HepG2 (cell line): ENCODE results near the gene DPH1. TPM values are rescaled to one million over a fixed set of nuclear protein-coding genes. Genes with fewer than 3 reads are reported as not detected.

ENCODE experiments used
- ATAC-seq: fragments of 200-7000 bp; cut with Tn5 transposase; 3 replicates; pipeline ENCODE4 v1.9.1; 2020; ENCODE audit warnings: mild to moderate bottlenecking, moderate library complexity
- BruUV-seq: library from RNA; stranded (reverse); fragments of 400-500 nt; replicated peaks from 2 replicates; lab custom pipeline; 2021; lab: Mats Ljungman, UMichigan
- CTCF ChIA-PET: fragments of 300-600 bp; formaldehyde crosslinking; extraction: SDS; loops from one replicate; lab custom pipeline; 2021; ENCODE audit warnings: low total read pairs, inconsistent platforms, low intra/inter-chr PET ratio; lab: Yijun Ruan, JAX
- POLR2A ChIA-PET: fragments of 350-600 bp; sonication (Branson Sonifier 250); formaldehyde crosslinking; loops from one replicate; lab custom pipeline; 2020; ENCODE audit warnings: antibody characterized with exemption, inconsistent platforms; lab: Yijun Ruan, JAX
- DNase-seq: peaks from one replicate; pipeline ENCODE4 v3.0.0-alpha.2; 2015; ENCODE audit warnings: low spot score
- FAIRE-seq: peaks from 3 replicates; lab custom pipeline; 2011; peaks lifted over from hg19 to GRCh38; lab: Jason Lieb, UNC
- H2AFZ ChIP-seq: one replicate; pipeline ENCODE4 v1.6.1; 2011; ENCODE audit warnings: low read length, inconsistent platforms
- H3K27ac ChIP-seq: fragments of 300-600 bp; 3 replicates; pipeline ENCODE4 v1.8.0; 2011; ENCODE audit warnings: mixed run types, mild to moderate bottlenecking, mixed read lengths, low read length, inconsistent platforms; ENCODE audit not compliant: insufficient read depth; ENCODE audit errors: extremely low read length
- H3K27me3 ChIP-seq, 2 experiments: fragments of 200-600 bp in 1 of 2; 2 replicates in 1 of 2; 3 replicates in 1 of 2; pipeline versions ENCODE4 v1.6.0 to v1.8.0; 2011; ENCODE audit warnings: low read length in 2 of 2, mild to moderate bottlenecking in 2 of 2, moderate library complexity in 2 of 2, inconsistent platforms in 1 of 2; ENCODE audit not compliant: insufficient read depth in 2 of 2, control insufficient read depth in 1 of 2
- H3K36me3 ChIP-seq, 2 experiments: fragments of 200-600 bp in 1 of 2; replicated peaks in 1 of 2; 2 replicates in 1 of 2; 3 replicates in 1 of 2; pipeline versions ENCODE4 v1.5.1 to v1.8.0; 2011; ENCODE audit warnings: low read length in 2 of 2, inconsistent platforms in 1 of 2; ENCODE audit not compliant: insufficient read depth in 2 of 2, control insufficient read depth in 1 of 2
- H3K4me1 ChIP-seq: 2 replicates; pipeline ENCODE4 v1.5.1; 2012; ENCODE audit warnings: low read length, inconsistent platforms; ENCODE audit not compliant: insufficient read depth
- H3K4me2 ChIP-seq: 2 replicates; pipeline ENCODE4 v1.6.0; 2011; ENCODE audit warnings: low read depth, low read length, inconsistent platforms
- H3K4me3 ChIP-seq, 3 experiments: fragments of 200-600 bp in 1 of 3; sonication (generic), shearing (Covaris generic) in 1 of 3; replicated peaks in 1 of 3; 2 replicates each; pipeline ENCODE4 v1.5.1; 2011 to 2016; ENCODE audit warnings: low read length in 3 of 3, inconsistent platforms in 2 of 3, low read depth in 2 of 3, mild to moderate bottlenecking in 2 of 3, control low read depth in 1 of 3, mixed read lengths in 1 of 3; ENCODE audit not compliant: insufficient read depth in 1 of 3
- H3K79me2 ChIP-seq: one replicate; pipeline ENCODE4 v1.6.1; 2011; ENCODE audit warnings: low read length, inconsistent platforms; ENCODE audit not compliant: insufficient read depth
- H3K9ac ChIP-seq: 2 replicates; pipeline ENCODE4 v1.6.0; 2011; ENCODE audit warnings: mild to moderate bottlenecking, low read depth, low read length, inconsistent platforms; ENCODE audit not compliant: insufficient read depth
- H3K9me3 ChIP-seq: 2 replicates; pipeline ENCODE4 v1.5.1; 2012; ENCODE audit warnings: mild to moderate bottlenecking, low read length
- H4K20me1 ChIP-seq: 2 replicates; pipeline ENCODE4 v1.6.0; 2011; ENCODE audit warnings: inconsistent platforms, mild to moderate bottlenecking, low read length, moderate library complexity; ENCODE audit not compliant: insufficient read depth
- EZH2 ChIP-seq: conservative IDR thresholded peaks from 2 replicates; pipeline ENCODE4 v1.6.1; 2012; ENCODE audit warnings: mild to moderate bottlenecking, low read depth, low read length, moderate library complexity
- KAT2B ChIP-seq: fragments of 150-350 bp; IDR thresholded peaks from 2 replicates; pipeline ENCODE4 v1.6.1; 2014; ENCODE audit warnings: low read depth, low read length, borderline replicate concordance
- ZNF800 ChIP-seq: sonication (generic); formaldehyde crosslinking; IDR thresholded peaks from 2 replicates; pipeline ENCODE4 v1.4.0; 2020; ENCODE audit warnings: missing genetic modification reagents
- WGBS: methylation state at CpG from one replicate; pipeline ENCODE4 v1.1.6; 2017; ENCODE audit warnings: low lambda C conversion rate; 5-methylcytosine and 5-hydroxymethylcytosine counted together
- in situ Hi-C: cut with HindIII; loops from 2 replicates; pipeline ENCODE4 v1.10.0; 2017; ENCODE audit warnings: low pct_unique_long_range_greater_than_20kb; ENCODE audit not compliant: extremely low pct_ligation_motif_present
- intact Hi-C: fragments of 100-400 bp; cut with micrococcal nuclease; formaldehyde crosslinking; loops from one replicate; pipeline ENCODE4 v1.10.0; 2022; ENCODE audit not compliant: unreplicated experiment
- polyA plus RNA-seq, 8 experiments: library from polyadenylated mRNA; depleted of rRNA in 3 of 8; stranded (reverse) in 7 of 8; unstranded in 1 of 8; fragments of >200 nt; fragmentation: Illumina TruSeq in 4 of 8; extraction: Trizol in 4 of 8; gene quantifications; 2 replicates each; pipeline versions ENCODE4 v1.2.1 to v1.2.3, GENCODE V29; 2011 to 2016; ENCODE audit warnings: low read depth in 4 of 8, missing spikeins in 1 of 8, mixed read lengths in 1 of 8; ENCODE audit not compliant: insufficient read depth in 1 of 8
- total RNA-seq, 5 experiments: library from RNA; depleted of rRNA; stranded (reverse); fragments of >200 nt; fragmentation: Illumina TruSeq; extraction: Trizol; gene quantifications; 2 replicates each; pipeline ENCODE4 v1.2.3, GENCODE V29; 2016; ENCODE audit warnings: low read depth in 1 of 5

Gene DPH1
- total and polyA plus RNA-seq, 2 of the 13 experiments (the other 11 are each of a cell fraction or from before 2014, with no cell fraction given), result 25.3 to 42.8 TPM

- 0% methylated on average over 1 of the region's 73 CpGs for WGBS
- peak overlapping the region; percentile 48 to 67 (median 48); a peak in 5 of 6 replicates for H3K4me3 ChIP-seq
- no peak for DNase-seq
- intact Hi-C loops, result loop anchor here (10.0 kb wide), 2 partner anchors 50 to 140 kb away; no protein-coding TSS in a partner anchor
- no TSS peak for BruUV-seq
- TF ChIP-seq KAT2B, result no peak
- TF ChIP-seq EZH2, result 0 out of 2 replicates have a peak, but pooled peaks have one; percentile 31
- TF ChIP-seq ZNF800, result peak; percentile 98
- TF ChIP-seq, all 625 proteins: peak for 2
- Histone ChIP-seq H2AFZ (no peak overlapping the region), H3K4me1 (peaks cover 32% of the 10 kb centered on the region), H3K4me2 (peak overlapping the region; percentile 77), H3K9me3 (no peaks in the 10 kb centered on the region), H3K27ac (no peak overlapping the region), H4K20me1 (no peaks in the 10 kb centered on the region), H3K27me3 (peaks cover 9 to 64% of the 10 kb centered on the region in 2 experiments), H3K36me3 (no peaks in the 10 kb centered on the region), H3K79me2 (no peaks in the 10 kb centered on the region), H3K9ac (no peak overlapping the region)
- ChIA-PET POLR2A (interaction anchor here (0.7 to 2.8 kb wide), 3 partner anchors 27 to 120 kb away, joined by 3 to 18 read pairs (median 18); no protein-coding TSS in a partner anchor), CTCF (interaction anchor here (1.7 to 2.5 kb wide), 2 partner anchors 115 to 143 kb away, joined by 6 to 31 read pairs; no protein-coding TSS in a partner anchor)
- no peak; the same call in 2 of the 3 replicates for ATAC-seq
- in situ Hi-C loops, result loop anchor here (5.0 to 25.0 kb wide), 2 partner anchors 117 to 312 kb away; partner anchors contain the start of genes TLCD2 and WDR81
- FAIRE-seq, result no peak
Observed at GRCh38 chr17:2024572-2025219, 5.3 kb upstream of the DPH1 start.
